ENCODE measurements around the gene SRPK1. TPM values are rescaled to one million over a fixed set of nuclear protein-coding genes. Genes with fewer than 3 reads are reported as not detected.

Gene SRPK1
- total and polyA plus RNA-seq, 4 donors, result 9.6 to 78.9 (median 23.6) TPM

DNA sequence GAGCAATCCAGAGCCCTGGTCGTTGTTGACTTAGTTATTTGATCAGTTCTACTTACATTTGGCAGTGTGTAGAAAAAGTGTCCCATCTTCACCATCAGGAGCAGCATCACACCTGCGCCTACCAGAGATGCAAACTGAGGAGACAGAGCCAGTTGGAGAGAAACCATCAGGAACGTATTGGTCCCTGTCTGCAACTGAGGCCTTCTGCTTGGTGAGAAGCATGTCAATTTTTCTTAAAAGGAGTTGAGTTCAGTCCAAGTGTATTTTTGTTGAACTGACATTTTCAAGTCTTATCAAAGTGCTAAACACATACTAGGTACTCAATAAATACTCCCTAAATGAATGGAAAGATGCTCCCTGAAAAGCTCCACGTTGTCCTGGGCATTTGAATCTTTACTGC, 47.9 kb upstream of the SRPK1 start:
- H3K4me1 ChIP-seq (ENCODE audit: control insufficient read depth in 5 of 5, insufficient read depth in 5 of 5, low read length in 5 of 5), result peaks cover 0 to 6% (median 0%) of the 10 kb centered on the region in 5 donors
- 89 to 93% methylated on average over 4 of the region's 4 CpGs for WGBS, 2 donors
- no peak overlapping the region for H3K27ac ChIP-seq (ENCODE audit: low read depth in 1 of 2, low read length in 1 of 2)
- no peak for ATAC-seq (ENCODE audit: insufficient read depth, low FRiP score)
- H3K4me3 ChIP-seq, result no peak overlapping the region
- H3K27me3 ChIP-seq (ENCODE audit: control insufficient read depth in 3 of 3, insufficient read depth in 3 of 3, low read length in 2 of 3), result no peaks in the 10 kb centered on the region
- H3K9ac ChIP-seq (ENCODE audit: insufficient read depth in 1 of 2, low read length in 2 of 2), result no peak overlapping the region
- H3K9me3 ChIP-seq (ENCODE audit: control insufficient read depth in 4 of 4, insufficient read depth in 3 of 4, low read length in 3 of 4), result no peaks in the 10 kb centered on the region
- no peak for TF ChIP-seq CTCF (IDR thresholded peaks at IDR 0.05; ENCODE audit: control extremely low read depth, extremely low read depth)
- H3K36me3 ChIP-seq (ENCODE audit: control insufficient read depth in 4 of 4, insufficient read depth in 4 of 4, low read length in 4 of 4), result no peaks in the 10 kb centered on the region
- DNase-seq, result no peak

- no peak for TF ChIP-seq CTCF (IDR thresholded peaks at IDR 0.05; ENCODE audit: control extremely low read depth, extremely low read depth)
- DNase-seq (no peak), ATAC-seq (ENCODE audit: insufficient read depth, low FRiP score) (no peak)
- H3K27ac ChIP-seq (ENCODE audit: low read depth in 1 of 2, low read length in 1 of 2), result no peak overlapping the region
- H3K9me3 ChIP-seq (ENCODE audit: control insufficient read depth in 4 of 4, insufficient read depth in 3 of 4, low read length in 3 of 4), result no peaks in the 10 kb centered on the region
- H3K4me1 ChIP-seq (ENCODE audit: control insufficient read depth in 5 of 5, insufficient read depth in 5 of 5, low read length in 5 of 5), result peaks cover 0 to 4% (median 0%) of the 10 kb centered on the region in 5 donors
- 85 to 93% methylated on average over 4 of the region's 4 CpGs for WGBS, 2 donors
- no peak overlapping the region for H3K9ac ChIP-seq (ENCODE audit: insufficient read depth in 1 of 2, low read length in 2 of 2)
- H3K4me3 ChIP-seq, result no peak overlapping the region
- no peaks in the 10 kb centered on the region for H3K36me3 ChIP-seq (ENCODE audit: control insufficient read depth in 4 of 4, insufficient read depth in 4 of 4, low read length in 4 of 4)
- no peaks in the 10 kb centered on the region for H3K27me3 ChIP-seq (ENCODE audit: control insufficient read depth in 3 of 3, insufficient read depth in 3 of 3, low read length in 2 of 3)
Observed at GRCh38 chr6:35967076-35967774, 46.3 kb upstream of the SRPK1 start.

DNA sequence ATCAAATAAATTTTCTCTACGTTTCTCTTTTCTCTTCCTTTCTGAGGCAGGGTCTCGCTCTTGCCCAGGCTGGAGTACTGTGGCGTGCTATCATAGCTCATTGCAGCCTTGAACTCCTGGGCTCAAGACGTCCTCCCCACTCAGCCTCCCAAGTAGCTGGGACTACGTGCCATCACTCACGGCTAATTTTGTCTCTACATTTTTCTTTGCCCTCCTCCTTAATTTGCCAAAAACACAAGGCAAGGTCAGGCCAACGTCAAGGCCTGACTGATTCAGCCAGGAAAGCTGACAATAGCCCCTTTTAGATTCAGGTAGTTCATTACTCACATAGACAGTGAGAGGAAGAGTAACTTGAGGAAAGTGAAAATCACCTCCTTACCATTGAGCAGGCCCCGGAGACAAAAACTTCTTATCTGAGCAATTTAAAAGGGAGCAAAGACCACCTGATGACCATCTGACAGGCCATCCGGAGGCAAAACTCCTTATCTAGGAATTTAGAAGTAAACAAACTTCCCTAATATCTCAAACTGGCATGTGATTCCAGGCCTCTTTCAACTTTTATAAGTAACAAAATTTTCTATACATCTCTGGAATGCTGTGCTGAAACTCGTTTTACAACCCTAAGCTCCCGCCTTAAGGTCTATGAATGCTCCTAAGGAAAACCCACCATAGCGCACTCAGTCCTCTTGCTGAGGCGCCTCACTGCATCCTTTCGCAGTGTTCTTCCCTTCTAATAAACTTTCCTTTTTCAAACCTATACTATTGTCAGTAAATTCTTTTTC, 42.1 kb upstream of the SRPK1 start:
- no peaks in the 10 kb centered on the region for H3K9me3 ChIP-seq (ENCODE audit: control insufficient read depth in 4 of 4, insufficient read depth in 3 of 4, low read length in 3 of 4)
- ATAC-seq (ENCODE audit: insufficient read depth, low FRiP score) (no peak), DNase-seq (peak in 2 of 3 donors; percentile 17 to 64)
- H3K36me3 ChIP-seq (ENCODE audit: control insufficient read depth in 4 of 4, insufficient read depth in 4 of 4, low read length in 4 of 4), result no peaks in the 10 kb centered on the region
- H3K4me1 ChIP-seq (ENCODE audit: control insufficient read depth in 5 of 5, insufficient read depth in 5 of 5, low read length in 5 of 5), result peaks cover 0 to 4% (median 0%) of the 10 kb centered on the region in 5 donors
- no peak for TF ChIP-seq CTCF (IDR thresholded peaks at IDR 0.05; ENCODE audit: control extremely low read depth, extremely low read depth)
- no peak overlapping the region for H3K9ac ChIP-seq (ENCODE audit: insufficient read depth in 1 of 2, low read length in 2 of 2)
- WGBS, 2 donors, result 80 to 85% methylated on average over 14 of the region's 14 CpGs
- no peaks in the 10 kb centered on the region for H3K27me3 ChIP-seq (ENCODE audit: control insufficient read depth in 3 of 3, insufficient read depth in 3 of 3, low read length in 2 of 3)
- no peak overlapping the region for H3K4me3 ChIP-seq
- no peak overlapping the region for H3K27ac ChIP-seq (ENCODE audit: low read depth in 1 of 2, low read length in 1 of 2)

Data from lung (tissue), 12 donors.